ENCODE results near the gene TMCO4.

TMCO4 gene

GRCh38 chr1:19678493-19678892 lies 121.2 kb downstream of the TMCO4 start:
- no peak for TF ChIP-seq CTCF (IDR thresholded peaks at IDR 0.05; ENCODE audit: low read depth, low read length)
- no peak for DNase-seq (ENCODE audit: extremely low read depth, low read depth)

- DNase-seq (ENCODE audit: extremely low read depth, low read depth): peak; percentile 89
- no peak for TF ChIP-seq CTCF (IDR thresholded peaks at IDR 0.05; ENCODE audit: low read depth, low read length)
These were observed 123.2 kb downstream of the TMCO4 start for GRCh38 chr1:19676438-19676922.

GRCh38 chr1:19675797-19676196 lies 123.9 kb downstream of the TMCO4 start:
- DNase-seq (ENCODE audit: extremely low read depth, low read depth): no peak
- no peak for TF ChIP-seq CTCF (IDR thresholded peaks at IDR 0.05; ENCODE audit: low read depth, low read length)

GRCh38 chr1:19672237-19672636 lies 127.5 kb downstream of the TMCO4 start:
- DNase-seq (ENCODE audit: extremely low read depth, low read depth): no peak
- TF ChIP-seq CTCF (IDR thresholded peaks at IDR 0.05; ENCODE audit: low read depth, low read length): no peak

- no peak for DNase-seq (ENCODE audit: extremely low read depth, low read depth)
- no peak for TF ChIP-seq CTCF (IDR thresholded peaks at IDR 0.05; ENCODE audit: low read depth, low read length)
These were observed 128.9 kb downstream of the TMCO4 start for GRCh38 chr1:19670787-19671186.

GRCh38 chr1:19668888-19669287 lies 130.8 kb downstream of the TMCO4 start:
- no peak for DNase-seq (ENCODE audit: extremely low read depth, low read depth)
- TF ChIP-seq CTCF (IDR thresholded peaks at IDR 0.05; ENCODE audit: low read depth, low read length): no peak

GRCh38 chr1:19665496-19666465 lies 133.9 kb downstream of the TMCO4 start:
- no peak for TF ChIP-seq CTCF (IDR thresholded peaks at IDR 0.05; ENCODE audit: low read depth, low read length)
- no peak for DNase-seq (ENCODE audit: extremely low read depth, low read depth)
